GM04503 (cell line): ENCODE results near the gene LIPA.
"Not testable (repeated sequence)": the region's sequence is repeated elsewhere in the genome, so short reads cannot be mapped to it uniquely, and the experiment has no call there.

ENCODE experiments used
- DNase-seq: peaks from one replicate; pipeline ENCODE4 v3.0.0-alpha.2; 2012; ENCODE audit warnings: low read depth

LIPA gene

DNA sequence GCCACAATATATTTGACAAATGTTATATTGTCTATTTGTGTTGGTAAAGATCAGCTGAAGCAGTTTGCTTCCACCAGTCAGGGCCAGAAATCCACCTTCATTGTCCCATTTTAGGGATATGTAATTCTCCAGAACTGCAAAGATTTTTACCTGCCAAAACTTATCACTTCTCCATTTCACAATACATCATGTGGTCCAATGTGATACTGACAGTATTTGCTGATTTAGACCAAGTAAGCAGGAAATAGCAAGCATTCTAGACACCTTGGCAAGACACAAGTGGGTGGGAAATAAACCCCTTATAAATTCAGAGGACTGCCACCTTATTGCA lies 18.5 kb upstream of the LIPA start:
- DNase-seq = no peak

DNA sequence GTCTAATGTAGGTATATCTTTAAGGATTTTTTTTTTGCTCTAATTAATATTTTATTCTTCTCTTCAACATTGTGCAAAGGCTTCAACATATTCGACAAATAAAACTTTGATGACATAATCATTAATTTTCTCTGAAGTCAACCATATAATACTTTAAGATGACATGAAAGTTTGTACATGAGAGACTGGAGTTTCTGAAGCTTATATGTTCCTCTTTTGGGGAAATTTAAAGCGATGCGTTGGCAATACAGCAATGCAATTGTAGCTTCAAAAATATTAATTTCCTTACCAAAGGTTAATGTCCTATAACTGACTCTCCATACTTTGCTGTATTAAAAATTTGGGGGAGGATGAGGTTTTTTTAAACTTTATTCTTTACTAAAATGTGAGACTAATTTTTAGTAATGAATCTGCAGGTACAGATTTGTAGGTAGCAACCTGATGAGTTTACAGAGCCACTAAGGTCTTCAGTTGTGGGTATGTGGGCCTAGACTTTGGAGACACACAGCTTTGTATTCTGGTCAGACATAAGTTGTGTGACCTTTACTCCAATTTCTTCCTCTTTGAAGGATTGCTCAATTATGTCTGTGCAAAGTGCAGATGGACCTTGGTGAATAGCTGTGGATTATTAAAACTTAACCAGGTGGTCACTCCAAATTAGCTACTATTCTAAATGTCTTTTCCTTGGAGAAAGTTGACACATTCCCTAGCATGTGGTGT lies 18.0 kb upstream of the LIPA start:
- no peak for DNase-seq

DNA sequence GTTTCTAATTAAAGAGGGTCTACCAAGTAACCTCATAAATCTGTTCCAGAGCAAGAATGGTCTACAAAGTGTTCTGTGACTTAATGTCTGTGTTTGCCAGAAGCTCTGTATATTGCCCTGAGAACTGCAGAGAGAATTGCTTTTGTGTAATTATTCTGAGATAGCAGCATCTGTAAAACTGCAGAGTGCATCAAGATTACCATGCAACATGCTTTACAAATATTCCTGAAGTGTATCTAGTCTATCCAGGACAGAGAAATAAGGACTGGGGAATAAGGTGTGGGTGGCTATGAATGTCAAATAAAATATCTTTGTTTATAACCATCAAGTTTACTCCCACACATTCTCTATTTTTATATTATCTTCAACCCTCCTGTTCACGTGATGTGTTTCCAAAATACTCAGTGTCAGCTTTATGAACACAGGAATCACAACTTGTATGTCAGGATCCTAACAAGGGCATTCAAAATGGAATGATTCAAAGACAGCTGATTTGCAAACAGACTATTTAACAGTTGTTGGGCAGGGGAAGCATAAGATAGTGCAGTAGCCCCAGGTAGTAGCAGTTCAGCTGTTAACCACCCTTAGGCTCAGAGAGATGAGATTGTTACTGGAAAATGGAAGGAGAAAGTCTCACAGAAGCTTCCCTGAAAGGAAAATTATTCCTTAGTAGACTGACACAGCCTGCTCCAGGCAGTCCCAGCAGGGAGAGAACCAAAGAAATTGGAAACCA lies 15.3 kb upstream of the LIPA start:
- no peak for DNase-seq

DNA sequence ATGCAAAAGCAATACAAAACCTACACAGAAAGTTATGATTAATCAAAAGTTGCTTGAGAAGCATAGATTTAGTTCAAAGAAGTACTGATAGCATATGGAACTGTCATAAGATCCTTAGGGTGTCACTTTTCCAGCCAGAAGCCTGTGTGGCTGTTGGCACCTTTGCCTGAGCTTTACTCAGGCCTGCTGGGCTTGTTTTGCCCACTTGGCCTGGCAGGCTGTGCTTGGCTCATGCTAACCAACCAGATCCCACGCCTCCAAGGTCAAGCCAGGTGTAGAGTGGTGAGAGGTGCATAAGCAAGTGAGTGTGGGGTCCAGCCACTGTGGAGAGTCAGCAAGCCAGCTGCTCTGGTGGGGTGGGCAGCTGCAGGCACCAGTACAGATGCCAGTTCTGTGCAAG lies 12.0 kb upstream of the LIPA start:
- DNase-seq = no peak

DNA sequence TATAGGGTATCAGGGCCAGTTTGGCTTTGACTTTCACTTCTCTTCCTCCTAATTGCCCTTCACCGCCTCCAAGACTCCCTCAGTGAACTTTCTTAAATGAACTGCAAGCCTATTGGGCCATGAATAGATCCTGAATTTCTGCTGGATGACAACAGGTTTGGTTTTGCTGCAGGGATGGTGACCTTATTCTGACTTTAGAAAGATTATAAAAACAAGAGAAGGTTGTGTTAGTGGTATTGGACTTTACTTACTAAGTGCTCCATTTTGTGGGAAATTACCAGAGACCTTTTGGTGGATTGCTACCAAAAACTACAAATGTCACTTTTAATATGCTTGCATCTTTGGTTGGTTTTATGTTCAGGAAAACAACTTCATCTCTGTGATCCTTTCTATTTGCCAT lies 11.5 kb upstream of the LIPA start:
- no peak for DNase-seq

DNA sequence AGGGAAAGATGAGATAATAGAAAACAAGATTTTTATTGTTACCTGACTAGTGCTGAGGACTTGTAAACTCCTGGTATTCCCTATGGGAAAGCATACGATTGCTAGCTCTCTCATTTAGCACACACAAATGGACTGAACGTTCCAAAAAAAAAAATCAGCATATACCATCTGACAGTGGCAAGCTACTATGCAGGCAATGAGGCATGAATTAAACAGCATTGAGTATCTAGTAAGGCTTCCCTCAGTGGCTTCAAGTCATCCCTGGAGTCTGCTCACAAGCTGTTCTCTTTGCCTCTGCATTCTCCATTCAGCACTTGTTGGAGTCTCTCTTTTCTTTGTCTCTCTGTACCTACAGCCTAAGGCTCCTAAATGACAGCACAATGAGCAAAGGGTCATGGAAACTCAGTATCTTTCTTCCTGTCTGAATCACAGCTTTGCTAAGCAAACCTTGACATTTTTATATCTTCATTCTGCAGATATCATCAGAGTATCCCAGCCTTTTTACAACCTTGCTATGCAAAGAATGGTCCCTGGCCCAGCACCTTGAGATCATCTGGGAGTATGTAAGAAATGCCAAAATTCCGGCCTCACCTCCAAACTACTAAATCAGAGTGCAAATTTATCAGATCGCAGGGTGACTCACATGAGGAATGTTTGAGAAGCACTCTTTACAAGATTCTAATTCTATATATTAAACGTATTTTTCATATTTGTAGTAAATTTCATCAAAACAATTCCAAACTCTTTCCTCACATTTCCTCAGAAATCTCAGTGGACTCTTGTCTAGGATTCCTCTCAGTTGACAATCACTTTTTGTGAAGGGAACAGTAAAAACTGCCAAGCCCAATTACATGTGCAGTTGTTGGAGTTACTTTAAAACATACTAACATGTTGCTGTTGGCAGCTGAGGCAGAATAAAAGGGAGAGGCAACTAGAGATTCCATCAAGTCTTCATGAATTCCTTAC lies 10.8 kb upstream of the LIPA start:
- DNase-seq = peak; percentile 84

DNA sequence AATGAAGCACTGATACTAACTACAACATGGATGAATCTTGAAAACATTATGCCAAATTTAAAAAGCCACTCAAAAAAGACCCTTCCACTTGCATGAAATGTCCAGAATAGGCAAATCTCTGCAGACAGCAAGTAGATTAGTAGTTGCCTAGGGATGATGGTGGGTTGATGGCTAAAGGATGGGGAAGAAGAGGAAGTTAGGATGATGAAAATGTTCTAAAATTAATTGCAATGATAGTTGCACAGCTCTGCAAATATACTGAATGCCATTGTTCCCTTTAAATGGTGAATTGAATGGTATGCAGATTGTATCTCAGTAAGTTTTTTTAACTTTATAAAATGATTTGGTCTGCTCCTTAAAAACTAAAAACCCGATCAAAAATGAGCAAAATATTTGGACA lies 7.3 kb upstream of the LIPA start:
- DNase-seq = no peak

DNA sequence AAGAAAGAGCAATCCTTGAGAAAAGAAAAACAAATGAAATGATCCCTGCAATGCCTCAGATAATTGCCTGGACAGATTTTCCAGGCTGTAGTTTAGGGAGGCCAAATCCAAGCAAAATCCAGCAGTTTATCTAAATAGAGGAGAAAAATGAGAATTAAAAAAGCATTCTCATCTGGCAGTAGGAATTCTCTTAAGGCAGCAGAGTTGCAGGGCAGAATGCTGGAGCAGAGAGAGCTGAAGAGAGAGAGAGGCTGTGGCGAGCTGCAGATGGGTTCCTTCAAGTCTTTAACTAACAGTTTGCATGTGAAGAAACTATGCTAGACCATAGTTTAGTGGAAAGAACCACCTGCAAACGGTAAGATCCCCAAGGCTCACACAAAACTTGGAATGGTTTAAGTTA lies 6.0 kb upstream of the LIPA start:
- DNase-seq = no peak

DNA sequence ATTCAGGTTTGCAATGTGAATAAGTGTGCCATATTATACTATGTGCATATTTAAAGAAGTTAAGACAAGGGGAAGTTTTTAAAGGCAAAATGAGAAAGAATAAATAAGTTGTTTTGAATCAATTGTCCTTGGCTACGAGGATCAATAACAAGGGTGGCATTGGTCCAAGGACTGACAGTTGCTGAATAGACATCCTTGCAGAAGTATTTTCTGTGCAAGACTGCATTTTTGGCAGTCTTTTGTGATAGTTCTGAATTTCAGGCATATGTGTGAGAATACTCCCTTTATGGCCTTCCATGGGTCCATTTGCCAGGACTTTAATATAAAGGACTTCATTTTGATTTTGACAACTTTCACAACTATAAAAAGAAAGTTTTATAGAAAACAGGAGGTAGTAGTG lies 5.4 kb upstream of the LIPA start:
- no peak for DNase-seq

DNA sequence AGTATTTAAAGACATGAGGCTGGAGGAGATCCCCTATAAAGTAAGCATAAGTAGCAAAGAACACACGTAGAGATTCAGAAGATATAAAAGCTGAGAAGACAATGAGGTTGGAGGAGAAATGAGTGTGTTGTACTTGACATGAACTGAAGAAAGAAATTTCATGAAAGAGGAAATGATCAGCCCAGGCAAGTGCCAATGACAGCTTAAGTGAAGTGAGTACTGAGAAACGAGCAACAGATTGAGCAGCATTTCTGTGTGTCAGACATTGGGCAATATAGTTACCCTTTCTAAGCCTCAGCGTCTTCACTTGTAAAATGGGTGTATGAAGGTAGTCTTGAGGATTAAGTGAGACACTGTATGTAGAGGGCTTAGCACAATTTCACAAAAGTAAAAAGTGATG lies 4.8 kb upstream of the LIPA start:
- DNase-seq = no peak

DNA sequence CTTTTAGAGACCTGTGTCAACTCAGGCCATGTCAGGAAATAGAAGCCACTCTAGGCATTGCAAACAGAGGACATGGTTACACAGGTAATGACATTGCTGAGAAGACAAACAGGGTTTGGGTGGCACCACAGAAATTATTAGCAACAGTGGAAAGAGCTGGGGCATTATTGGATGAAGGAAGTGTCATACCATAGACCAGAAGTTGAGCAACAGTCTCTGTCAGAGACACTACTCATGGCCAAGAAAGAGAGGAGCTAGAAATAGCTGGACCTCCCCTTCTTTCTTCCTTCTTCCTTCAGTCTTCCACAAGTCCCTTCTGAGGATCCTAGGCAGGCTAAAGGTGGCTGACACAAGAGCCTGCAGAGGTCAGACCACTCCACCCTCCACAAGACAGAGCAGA lies 4.2 kb upstream of the LIPA start:
- DNase-seq = no peak

DNA sequence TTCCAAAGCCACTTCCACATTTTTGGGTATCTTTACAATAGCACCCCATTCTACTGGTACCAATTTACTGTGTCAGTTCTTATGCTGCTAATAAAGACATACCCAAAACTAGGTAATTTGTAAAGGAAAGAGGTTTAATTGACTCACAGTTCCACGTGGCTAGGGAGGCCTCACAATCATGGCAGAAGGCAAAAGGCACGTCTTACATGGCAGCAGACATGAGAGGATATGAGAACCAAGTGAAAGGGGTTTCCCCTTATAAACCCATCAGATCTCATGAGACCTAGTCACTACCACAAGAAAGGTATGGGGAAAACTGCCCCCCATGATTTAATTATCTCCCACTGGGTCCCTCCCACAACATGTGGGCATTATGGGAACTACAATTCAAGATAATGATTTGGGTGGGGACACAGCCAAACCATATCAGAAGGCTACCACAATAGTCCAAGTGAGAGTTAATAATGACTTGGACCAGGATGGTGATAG lies 3.6 kb upstream of the LIPA start:
- DNase-seq = not testable (repeated sequence)

DNA sequence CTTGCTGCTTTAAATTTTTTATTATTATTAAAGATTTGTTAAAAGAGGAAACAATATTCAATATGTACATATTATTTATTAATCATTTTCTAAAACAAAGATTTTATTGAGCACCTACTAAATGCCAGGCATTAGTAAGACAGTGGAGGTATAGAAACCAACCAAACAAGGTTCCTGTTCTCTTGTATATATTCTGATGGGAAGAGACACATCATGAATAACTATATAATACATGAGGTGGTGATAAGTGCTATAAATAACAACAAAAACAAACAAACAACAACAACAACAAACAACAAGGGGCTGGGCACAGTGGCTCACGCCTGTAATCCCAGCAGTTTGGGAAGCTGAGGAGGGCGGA lies 630 bp upstream of the LIPA start:
- DNase-seq = no peak

DNA sequence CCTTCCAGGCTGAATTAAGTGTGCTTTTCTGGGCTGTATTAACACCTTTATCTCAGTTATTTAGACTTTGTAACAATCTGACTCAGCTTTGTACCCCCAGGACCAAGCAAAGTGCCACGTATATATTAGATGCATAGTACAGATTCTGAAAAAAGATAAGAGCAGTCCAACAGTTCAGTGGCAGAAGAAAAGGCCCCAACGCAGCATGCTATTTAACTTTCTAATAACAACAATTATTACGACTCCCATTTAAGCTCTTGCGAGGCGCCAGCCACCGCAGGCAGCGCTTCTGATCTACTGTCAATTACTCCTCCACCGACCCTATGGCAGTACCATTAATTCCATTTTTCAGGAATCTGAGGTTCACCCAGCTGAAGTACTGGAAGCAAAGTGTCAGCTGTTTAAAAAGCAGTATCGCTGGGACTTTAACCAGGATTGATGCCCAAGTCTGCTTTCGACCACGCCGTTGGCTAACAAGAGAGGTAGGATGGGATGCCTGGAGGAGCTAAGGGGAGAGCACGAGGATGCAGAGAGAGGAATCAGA lies 638 bp downstream of the LIPA start:
- DNase-seq = no peak

DNA sequence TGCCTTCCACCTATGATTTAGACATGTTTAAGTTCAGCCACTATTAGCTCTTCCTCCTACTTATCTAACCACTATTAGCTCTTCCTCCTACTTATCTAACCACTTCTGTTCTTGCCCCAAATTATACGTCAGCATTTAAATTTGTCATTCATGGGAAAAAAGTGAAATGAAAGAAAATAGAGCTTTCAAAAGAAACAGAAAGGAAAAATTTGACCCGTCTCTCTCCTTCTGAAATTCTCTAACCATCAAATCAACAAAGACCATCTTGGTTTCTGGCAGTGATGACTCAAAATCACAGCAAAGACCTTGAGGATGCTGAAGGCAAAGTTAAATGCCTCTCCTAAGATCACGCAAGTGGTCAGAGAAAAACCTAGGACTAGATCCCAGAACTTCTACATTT lies 2.6 kb downstream of the LIPA start:
- no peak for DNase-seq

DNA sequence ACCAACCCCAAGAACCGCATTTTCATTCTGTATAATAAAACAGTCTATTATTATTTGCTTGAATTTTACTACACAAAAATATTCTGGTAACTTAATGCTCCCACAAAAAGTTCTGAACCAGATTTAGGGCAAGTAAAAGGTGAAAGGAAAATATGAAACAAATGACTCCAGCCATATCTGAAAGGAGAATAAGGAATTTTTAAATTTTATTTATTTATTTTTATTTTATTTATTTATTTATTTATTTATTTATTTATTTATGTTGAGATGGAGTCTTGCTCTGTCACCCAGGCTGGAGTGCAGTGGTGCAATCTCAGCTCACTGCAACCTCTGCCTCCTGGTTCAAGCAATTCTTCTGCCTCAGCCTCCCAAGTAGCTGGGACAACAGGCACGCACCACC lies 4.0 kb downstream of the LIPA start:
- DNase-seq = not testable (repeated sequence)

DNA sequence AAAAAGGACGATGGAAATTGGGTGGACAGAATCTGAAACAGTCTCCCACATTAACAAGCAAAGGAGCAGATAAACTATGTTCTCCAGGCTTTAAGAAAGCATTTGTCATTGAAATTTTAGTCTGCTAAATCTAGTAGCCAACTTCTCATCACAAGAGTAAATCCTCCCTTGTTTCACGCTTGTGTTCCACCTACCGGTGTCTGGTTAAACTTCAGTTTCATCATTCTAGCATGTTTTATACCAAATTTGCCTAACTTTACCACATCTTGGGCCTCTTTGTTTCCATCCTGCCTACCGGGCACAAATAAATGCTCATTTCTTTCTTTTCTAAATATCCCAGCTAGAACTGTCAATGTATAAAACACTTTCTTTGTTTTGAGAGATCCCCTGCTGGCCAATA lies 5.8 kb downstream of the LIPA start:
- DNase-seq = no peak

DNA sequence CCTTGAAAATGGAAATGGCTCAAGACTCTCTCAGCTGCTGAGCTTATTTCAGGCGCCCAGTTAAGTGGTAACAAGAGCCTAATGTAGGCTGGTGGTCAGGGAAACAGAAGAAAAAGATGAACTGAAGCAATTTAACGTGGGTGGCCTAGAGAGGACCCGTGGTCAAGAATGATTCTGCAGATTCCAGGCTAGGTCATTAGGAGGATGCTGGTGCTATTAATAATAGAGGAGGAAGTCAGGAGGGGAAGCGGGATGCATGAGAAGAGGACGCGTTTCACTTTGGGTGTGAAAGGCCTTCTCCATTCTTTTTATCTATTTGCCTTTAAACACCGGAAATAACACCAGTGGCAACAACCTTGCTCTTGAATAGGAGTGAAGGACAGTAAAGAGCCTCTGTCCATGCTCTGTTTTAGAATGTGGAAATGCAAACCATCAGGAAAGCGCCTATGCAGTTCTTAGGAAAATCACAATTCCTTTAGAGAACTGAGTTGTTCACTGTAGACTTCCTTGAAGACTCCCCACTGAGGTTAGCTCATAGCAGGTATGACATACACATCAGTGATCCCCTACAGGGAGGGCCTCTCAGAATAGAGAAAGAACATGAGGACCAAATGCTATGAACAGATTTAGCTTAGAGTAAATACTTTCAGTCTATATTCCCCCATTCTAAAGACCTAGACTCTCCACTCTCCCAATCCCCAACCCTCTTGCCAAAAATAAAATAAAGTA lies 8.6 kb downstream of the LIPA start:
- DNase-seq = no peak

DNA sequence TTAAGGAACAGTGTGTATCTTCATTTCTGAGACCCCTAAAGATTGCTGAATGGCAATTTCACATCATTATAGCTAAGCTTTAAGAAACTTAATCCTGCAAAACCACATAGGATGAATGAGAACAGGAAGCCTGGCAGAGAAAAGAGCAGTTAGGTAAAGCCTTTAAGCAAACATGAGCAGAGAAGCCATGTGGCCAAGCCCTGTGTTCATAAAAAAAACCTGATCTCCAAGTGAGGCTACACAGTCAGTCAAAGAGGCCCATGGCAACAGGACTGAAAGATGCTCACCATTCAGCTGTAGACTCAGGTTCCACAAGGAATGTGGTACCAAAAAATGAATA lies 9.3 kb downstream of the LIPA start:
- DNase-seq = no peak

DNA sequence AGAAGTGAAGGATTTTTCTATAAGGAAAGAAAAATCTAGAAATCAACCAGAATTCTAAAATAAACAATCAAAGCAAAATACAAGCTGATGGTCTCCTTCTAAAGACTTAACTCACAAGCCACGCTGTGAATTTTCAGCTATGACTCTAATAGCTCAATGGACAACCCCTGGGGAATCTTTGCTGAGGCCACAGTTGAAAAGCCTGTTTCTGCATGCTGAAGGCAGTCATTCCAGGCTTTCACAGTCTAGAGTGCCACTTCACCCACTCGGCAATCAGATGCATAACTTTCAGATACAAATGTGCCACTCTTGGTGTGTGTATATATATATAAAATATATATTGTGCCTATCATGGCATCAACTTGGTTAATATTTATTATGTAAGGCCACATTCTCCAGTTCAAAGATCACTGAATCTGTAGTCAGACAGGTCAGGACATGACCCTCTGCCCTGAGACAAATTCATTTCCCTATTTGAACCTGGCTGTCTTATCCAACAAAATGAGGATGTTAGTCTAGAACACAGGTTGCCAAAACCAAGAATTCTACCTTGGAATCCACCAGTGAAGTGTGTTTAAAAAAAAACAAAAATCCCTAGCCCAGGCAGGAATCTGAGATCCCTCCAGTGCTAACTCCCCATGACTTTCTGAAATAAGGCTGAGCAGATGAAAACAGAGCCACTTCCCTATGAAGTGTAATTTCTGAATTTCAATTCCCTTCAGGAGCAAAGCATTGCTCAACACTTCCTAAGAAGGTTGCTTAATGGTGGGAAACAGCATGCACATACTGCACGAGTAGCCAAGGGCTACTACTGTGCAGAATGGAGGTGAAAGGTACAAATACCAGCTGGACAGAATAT lies 9.9 kb downstream of the LIPA start:
- DNase-seq = no peak

DNA sequence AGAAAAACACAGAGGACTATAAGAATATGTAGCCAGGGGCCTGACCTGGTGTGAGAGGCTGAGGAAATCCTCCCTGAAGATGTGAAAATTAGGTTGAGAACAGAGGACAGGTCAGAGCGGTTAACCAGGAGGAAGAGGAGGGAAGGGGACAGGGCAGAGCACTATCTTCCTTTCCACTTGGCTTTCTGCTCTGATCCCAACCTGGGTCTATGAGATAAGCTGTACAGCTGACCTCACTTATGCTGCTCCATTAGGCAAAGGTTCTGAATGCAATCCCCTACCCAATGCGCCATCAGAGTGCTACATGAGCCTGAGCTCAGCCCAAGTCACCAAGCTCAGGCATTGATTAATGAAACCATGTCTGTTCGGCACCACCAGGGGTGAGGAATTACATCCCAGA lies 10.5 kb downstream of the LIPA start:
- DNase-seq = no peak
